ENCODE measurements around the gene CLDN17. TPM values are rescaled to one million over a fixed set of nuclear protein-coding genes. Genes with fewer than 3 reads are reported as not detected.

CLDN17 gene
- total and polyA plus RNA-seq, 2 donors (not counting 1 experiment from before 2014, with no cell fraction given), result not detected

DNA sequence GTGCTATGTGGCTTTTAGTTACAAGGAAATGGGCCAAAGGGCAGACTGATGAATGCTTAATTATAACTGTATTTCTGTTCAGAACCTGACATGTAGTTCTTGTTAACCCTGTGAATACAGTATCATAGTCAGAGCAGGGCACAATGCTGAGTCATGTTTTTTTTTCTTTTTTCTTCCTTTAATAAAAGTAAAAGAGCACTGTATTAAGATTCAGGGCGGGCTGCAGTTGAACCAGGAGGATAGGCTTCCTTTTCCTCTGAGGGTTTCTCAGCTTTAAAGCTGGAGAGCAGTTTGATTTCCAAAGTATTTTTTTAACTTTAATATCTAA lies 40.6 kb upstream of the CLDN17 start:
- Mint-ChIP-seq H3K4me1 (no peaks in the 10 kb centered on the region), H3K4me3 (no peak overlapping the region), H3K27me3 (no peaks in the 10 kb centered on the region), H3K9me3 (ENCODE audit: insufficient read depth) (no peaks in the 10 kb centered on the region), H3K27ac (no peak overlapping the region)
- WGBS (ENCODE audit: insufficient coverage), result no CpG with 5 or more reads among the region's 1 CpG
- ATAC-seq (ENCODE audit: low read depth) (no peak), DNase-seq (no peak)
- no peaks in the 10 kb centered on the region for H3K79me2 ChIP-seq (ENCODE audit: control insufficient read depth, insufficient read depth, low read length)
- no peaks in the 10 kb centered on the region for H3K4me1 ChIP-seq (ENCODE audit: control insufficient read depth in 2 of 2, insufficient read depth in 2 of 2, low read length in 2 of 2)
- no peaks in the 10 kb centered on the region for H3K36me3 ChIP-seq (replicated peaks in 1 of 2; ENCODE audit: control extremely low read depth in 1 of 2, control insufficient read depth in 1 of 2, extremely low read depth in 1 of 2, insufficient read depth in 2 of 2, low read length in 1 of 2)
- no peak overlapping the region for H3K27ac ChIP-seq (ENCODE audit: low read length in 2 of 2)
- intact Hi-C loops (cut with micrococcal nuclease), result no loop called here
- CTCF ChIA-PET, result no interaction called here
- H4K20me1 ChIP-seq (ENCODE audit: control insufficient read depth, insufficient read depth, low read length, poor library complexity, severe bottlenecking), result no peaks in the 10 kb centered on the region
- TF ChIP-seq, protein P1, sequence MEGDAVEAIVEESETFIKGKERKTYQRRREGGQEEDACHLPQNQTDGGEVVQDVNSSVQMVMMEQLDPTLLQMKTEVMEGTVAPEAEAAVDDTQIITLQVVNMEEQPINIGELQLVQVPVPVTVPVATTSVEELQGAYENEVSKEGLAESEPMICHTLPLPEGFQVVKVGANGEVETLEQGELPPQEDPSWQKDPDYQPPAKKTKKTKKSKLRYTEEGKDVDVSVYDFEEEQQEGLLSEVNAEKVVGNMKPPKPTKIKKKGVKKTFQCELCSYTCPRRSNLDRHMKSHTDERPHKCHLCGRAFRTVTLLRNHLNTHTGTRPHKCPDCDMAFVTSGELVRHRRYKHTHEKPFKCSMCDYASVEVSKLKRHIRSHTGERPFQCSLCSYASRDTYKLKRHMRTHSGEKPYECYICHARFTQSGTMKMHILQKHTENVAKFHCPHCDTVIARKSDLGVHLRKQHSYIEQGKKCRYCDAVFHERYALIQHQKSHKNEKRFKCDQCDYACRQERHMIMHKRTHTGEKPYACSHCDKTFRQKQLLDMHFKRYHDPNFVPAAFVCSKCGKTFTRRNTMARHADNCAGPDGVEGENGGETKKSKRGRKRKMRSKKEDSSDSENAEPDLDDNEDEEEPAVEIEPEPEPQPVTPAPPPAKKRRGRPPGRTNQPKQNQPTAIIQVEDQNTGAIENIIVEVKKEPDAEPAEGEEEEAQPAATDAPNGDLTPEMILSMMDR (IDR thresholded peaks at IDR 0.05), result no peak
- TF ChIP-seq EZH2 (IDR thresholded peaks at IDR 0.05; ENCODE audit: borderline replicate concordance, insufficient read depth, low read depth, low read length, poor library complexity, severe bottlenecking), result no peak
- no peak overlapping the region for H3K4me3 ChIP-seq (ENCODE audit: control extremely low read depth in 1 of 5, extremely low read depth in 1 of 5, insufficient read depth in 1 of 5, low read depth in 2 of 5, low read length in 4 of 5)
- H2AFZ ChIP-seq (ENCODE audit: insufficient read depth, low read depth, low read length, poor library complexity, severe bottlenecking), result no peak overlapping the region
- no peaks in the 10 kb centered on the region for H3K9me3 ChIP-seq (ENCODE audit: control extremely low read depth in 1 of 3, control insufficient read depth in 2 of 3, insufficient read depth in 1 of 3, low read length in 2 of 3)
- POLR2A ChIA-PET, result no interaction called here
- H3K4me2 ChIP-seq (replicated peaks; ENCODE audit: low read depth, low read length, poor library complexity, severe bottlenecking), result no peak overlapping the region
- no peaks in the 10 kb centered on the region for H3K27me3 ChIP-seq (replicated peaks in 1 of 4; ENCODE audit: control extremely low read depth in 1 of 4, control insufficient read depth in 3 of 4, insufficient read depth in 4 of 4, low read length in 3 of 4)
- no peak overlapping the region for H3K9ac ChIP-seq (ENCODE audit: low read length)

DNA sequence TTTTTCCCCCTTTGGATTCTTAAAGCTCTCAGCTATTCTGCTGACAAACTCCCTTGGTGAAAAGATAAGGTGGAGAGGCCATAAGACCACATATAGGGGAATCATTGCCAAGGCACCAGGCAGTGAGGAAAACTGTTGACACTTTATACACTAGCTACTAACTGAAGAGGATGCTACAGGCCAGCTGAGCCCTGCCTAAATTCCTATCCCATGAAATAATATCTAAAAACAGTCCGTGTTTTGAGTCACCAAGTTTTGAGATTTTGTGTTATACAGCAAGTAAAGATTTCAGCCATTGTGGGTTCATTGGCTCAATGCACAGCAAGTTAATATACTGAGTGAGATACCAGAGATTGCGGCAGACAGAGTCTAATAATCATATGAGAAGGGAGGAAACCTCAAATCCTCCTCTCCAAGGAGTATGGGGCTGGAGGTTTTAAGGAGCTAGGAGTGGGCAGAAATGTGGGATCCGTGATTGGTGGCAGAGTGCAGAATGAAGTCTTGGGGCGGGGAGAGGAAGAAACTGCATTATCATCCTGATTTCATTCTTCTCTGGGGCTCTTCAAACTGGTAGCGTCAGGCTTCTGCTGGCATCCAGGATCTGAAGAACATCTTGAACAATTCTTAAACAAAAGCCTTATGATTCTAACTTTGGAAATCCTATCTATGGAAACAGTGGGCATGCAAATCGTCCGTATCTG lies 40.1 kb upstream of the CLDN17 start:
- H3K4me3 Mint-ChIP-seq, result no peak overlapping the region
- no peak for ATAC-seq (ENCODE audit: low read depth)
- Histone ChIP-seq H3K4me2 (replicated peaks; ENCODE audit: low read depth, low read length, poor library complexity, severe bottlenecking) (no peak overlapping the region), H3K36me3 (replicated peaks in 1 of 2; ENCODE audit: control extremely low read depth in 1 of 2, control insufficient read depth in 1 of 2, extremely low read depth in 1 of 2, insufficient read depth in 2 of 2, low read length in 1 of 2) (no peaks in the 10 kb centered on the region), H4K20me1 (ENCODE audit: control insufficient read depth, insufficient read depth, low read length, poor library complexity, severe bottlenecking) (no peaks in the 10 kb centered on the region), H3K27me3 (replicated peaks in 1 of 4; ENCODE audit: control extremely low read depth in 1 of 4, control insufficient read depth in 3 of 4, insufficient read depth in 4 of 4, low read length in 3 of 4) (no peaks in the 10 kb centered on the region), H3K79me2 (ENCODE audit: control insufficient read depth, insufficient read depth, low read length) (no peaks in the 10 kb centered on the region), H2AFZ (ENCODE audit: insufficient read depth, low read depth, low read length, poor library complexity, severe bottlenecking) (no peak overlapping the region), H3K9me3 (ENCODE audit: control extremely low read depth in 1 of 3, control insufficient read depth in 2 of 3, insufficient read depth in 1 of 3, low read length in 2 of 3) (no peaks in the 10 kb centered on the region), H3K4me1 (ENCODE audit: control insufficient read depth in 2 of 2, insufficient read depth in 2 of 2, low read length in 2 of 2) (no peaks in the 10 kb centered on the region), H3K4me3 (ENCODE audit: control extremely low read depth in 1 of 5, extremely low read depth in 1 of 5, insufficient read depth in 1 of 5, low read depth in 2 of 5, low read length in 4 of 5) (no peak overlapping the region), H3K27ac (ENCODE audit: low read length in 2 of 2) (no peak overlapping the region), H3K9ac (ENCODE audit: low read length) (no peak overlapping the region)
- no peaks in the 10 kb centered on the region for H3K9me3 Mint-ChIP-seq (ENCODE audit: insufficient read depth)
- intact Hi-C loops (cut with micrococcal nuclease), result no loop called here
- CTCF ChIA-PET, result no interaction called here
- WGBS (ENCODE audit: insufficient coverage), result 92% methylated on average over 2 of the region's 7 CpGs
- H3K4me1 Mint-ChIP-seq, result no peaks in the 10 kb centered on the region
- no peak for DNase-seq
- POLR2A ChIA-PET, result no interaction called here
- TF ChIP-seq EZH2 (IDR thresholded peaks at IDR 0.05; ENCODE audit: borderline replicate concordance, insufficient read depth, low read depth, low read length, poor library complexity, severe bottlenecking), result no peak
- TF ChIP-seq, protein P1 (IDR thresholded peaks at IDR 0.05), result no peak
- H3K27ac Mint-ChIP-seq, result no peak overlapping the region
- H3K27me3 Mint-ChIP-seq, result no peaks in the 10 kb centered on the region
